Neural cell (in vitro differentiated cells): Measurements from ENCODE around the gene LRRIQ4. TPM values are rescaled to one million over a fixed set of nuclear protein-coding genes. Genes with fewer than 3 reads are reported as not detected.

Experiments used
- H2AFZ ChIP-seq: fragments of 200-600, 300-800 bp; sonication (generic), shearing (Covaris generic); 2 replicates; pipeline ENCODE4 v1.6.0; 2014; ENCODE audit warnings: low read depth, mild to moderate bottlenecking, antibody characterized with exemption, low read length, moderate library complexity
- H3F3A ChIP-seq: fragments of 200-600 bp; shearing (Covaris generic); 2 replicates; pipeline ENCODE4 v1.6.1; 2016; ENCODE audit warnings: mild to moderate bottlenecking, moderate library complexity, mixed read lengths, antibody characterized with exemption, low read length; ENCODE audit not compliant: insufficient read depth, poor library complexity, severe bottlenecking
- H3K27ac ChIP-seq: fragments of 200-600, 300-800 bp; sonication (generic), shearing (Covaris generic); 2 replicates; pipeline ENCODE4 v1.5.1; 2014; ENCODE audit warnings: mild to moderate bottlenecking, low read length, moderate library complexity
- H3K27me3 ChIP-seq: fragments of 300-800, 200-600 bp; sonication (generic), shearing (Covaris generic); 2 replicates; pipeline ENCODE4 v1.6.0; 2014; ENCODE audit warnings: mild to moderate bottlenecking, low read depth, low read length, moderate library complexity; ENCODE audit not compliant: insufficient read depth
- H3K36me3 ChIP-seq: fragments of 300-800, 200-600 bp; sonication (generic), shearing (Covaris generic); 2 replicates; pipeline ENCODE4 v1.5.1; 2014; ENCODE audit warnings: mild to moderate bottlenecking, antibody characterized with exemption, low read length, moderate library complexity; ENCODE audit not compliant: insufficient read depth
- H3K4me2 ChIP-seq: fragments of 300-800, 200-600 bp; sonication (generic), shearing (Covaris generic); 2 replicates; pipeline ENCODE4 v1.6.0; 2014; ENCODE audit warnings: mild to moderate bottlenecking, low read length
- H3K4me3 ChIP-seq: fragments of 300-800, 200-600 bp; sonication (generic), shearing (Covaris generic); 2 replicates; pipeline ENCODE4 v1.5.1; 2014; ENCODE audit warnings: mild to moderate bottlenecking, low read length, moderate library complexity
- H3K79me2 ChIP-seq: fragments of 200-600 bp; shearing (Covaris generic); replicated peaks from 2 replicates; pipeline ENCODE4 v1.6.0; 2014; ENCODE audit warnings: mild to moderate bottlenecking, low read length, moderate library complexity; ENCODE audit not compliant: insufficient read depth
- H3K9ac ChIP-seq: fragments of 300-800, 200-600 bp; sonication (generic), shearing (Covaris generic); 2 replicates; pipeline ENCODE4 v1.6.1; 2016; ENCODE audit warnings: mild to moderate bottlenecking, low read length, mixed read lengths
- H3K9me2 ChIP-seq: fragments of 200-600 bp; shearing (Covaris generic); 2 replicates; pipeline ENCODE4 v1.6.1; 2016; ENCODE audit warnings: mild to moderate bottlenecking, low read length, mixed read lengths; ENCODE audit not compliant: insufficient read depth
- H3K9me3 ChIP-seq: fragments of 200-600, 300-800 bp; sonication (generic), shearing (Covaris generic); 2 replicates; pipeline ENCODE4 v1.6.1; 2016; ENCODE audit warnings: mild to moderate bottlenecking, mixed run types, low read length, moderate library complexity, mixed read lengths
- H4K20me1 ChIP-seq: fragments of 200-600 bp; shearing (Covaris generic); 2 replicates; pipeline ENCODE4 v1.6.1; 2016; ENCODE audit warnings: mild to moderate bottlenecking, mixed run types; ENCODE audit not compliant: insufficient read depth
- EP300 ChIP-seq: fragments of 450-650 bp; conservative IDR thresholded peaks from 2 replicates; pipeline ENCODE4 v1.6.1; 2014; ENCODE audit warnings: antibody characterized with exemption, mild to moderate bottlenecking, moderate library complexity; ENCODE audit not compliant: poor library complexity, severe bottlenecking
- EZH2 ChIP-seq: fragments of 200-600, 300-800 bp; shearing (Covaris generic), sonication (generic); IDR thresholded peaks from 2 replicates; pipeline ENCODE4 v1.6.1; 2014; ENCODE audit warnings: antibody characterized with exemption, low read length, borderline replicate concordance, mild to moderate bottlenecking; ENCODE audit not compliant: insufficient read depth, poor library complexity, severe bottlenecking
- MXI1 ChIP-seq: fragments of 450-650 bp; conservative IDR thresholded peaks from 2 replicates; pipeline ENCODE4 v1.6.1; 2014; ENCODE audit warnings: antibody characterized with exemption, mild to moderate bottlenecking; ENCODE audit not compliant: poor library complexity, severe bottlenecking
- POLR2AphosphoS5 ChIP-seq: IDR thresholded peaks from 2 replicates; pipeline ENCODE4 v1.6.1; 2012
- RAD21 ChIP-seq: fragments of 450-650 bp; conservative IDR thresholded peaks from 2 replicates; pipeline ENCODE4 v1.6.1; 2014; ENCODE audit warnings: antibody characterized with exemption, mild to moderate bottlenecking, moderate library complexity
- SMC3 ChIP-seq: fragments of 450-650 bp; conservative IDR thresholded peaks from 2 replicates; pipeline ENCODE4 v1.6.1; 2014; ENCODE audit warnings: antibody characterized with exemption, mild to moderate bottlenecking, moderate library complexity; ENCODE audit not compliant: poor library complexity
- TAF1 ChIP-seq: IDR thresholded peaks from 2 replicates; pipeline ENCODE4 v1.6.1; 2012; ENCODE audit warnings: low read depth
- polyA plus RNA-seq: library from polyadenylated mRNA; depleted of rRNA; stranded (reverse); fragments of >200 nt; gene quantifications from 2 replicates; pipeline ENCODE4 v1.2.3, GENCODE V29; 2014
- TF ChIP-seq, protein P1 (sequence below): IDR thresholded peaks from 2 replicates; pipeline ENCODE4 v1.6.1; 2012; ENCODE audit warnings: borderline replicate concordance
- TF ChIP-seq, protein P2 (sequence below): fragments of 450-650 bp; IDR thresholded peaks from 2 replicates; pipeline ENCODE4 v1.5.1; 2014; ENCODE audit warnings: antibody characterized with exemption, mild to moderate bottlenecking, moderate library complexity; ENCODE audit not compliant: poor library complexity, severe bottlenecking

Gene LRRIQ4
- polyA plus RNA-seq, 1 donor from 2014 or later: not detected

DNA sequence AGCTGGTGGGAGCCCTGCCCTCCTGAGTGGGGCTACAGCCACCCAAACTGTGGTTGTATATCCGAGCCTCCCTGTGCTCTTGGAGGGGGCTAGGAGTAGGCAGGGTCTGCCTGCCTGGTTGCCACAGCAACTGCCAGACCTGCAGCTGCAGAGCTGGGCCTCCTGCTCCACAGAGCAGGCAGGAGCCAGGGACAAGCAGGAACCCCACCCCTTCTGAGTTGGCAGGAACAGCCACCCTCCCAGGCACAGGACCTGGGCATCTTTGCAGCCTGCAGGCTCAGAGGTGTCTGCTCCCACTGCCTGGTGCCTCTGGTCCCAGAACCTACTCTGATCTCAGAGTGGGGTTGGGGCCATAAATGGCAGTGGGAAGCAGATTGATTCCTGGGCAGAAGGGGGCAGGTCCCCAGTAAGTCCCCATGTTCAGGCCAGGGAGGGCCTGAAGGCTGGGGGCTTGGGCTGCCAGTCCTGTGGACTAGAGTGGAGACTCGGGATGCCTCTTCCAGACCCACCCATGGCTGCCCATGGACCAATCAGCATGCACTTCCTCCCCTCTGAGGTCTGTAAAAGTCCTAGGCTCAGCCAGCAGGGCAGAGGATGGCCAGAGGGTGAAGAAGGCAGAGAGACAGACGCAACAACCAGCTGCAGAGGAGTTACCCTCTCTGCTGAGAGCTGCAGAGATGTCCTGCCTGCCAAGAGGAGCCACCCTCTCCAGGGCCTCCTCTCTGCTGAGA, 67.3 kb downstream of the LRRIQ4 start:
- no peak overlapping the region for H2AFZ ChIP-seq

DNA sequence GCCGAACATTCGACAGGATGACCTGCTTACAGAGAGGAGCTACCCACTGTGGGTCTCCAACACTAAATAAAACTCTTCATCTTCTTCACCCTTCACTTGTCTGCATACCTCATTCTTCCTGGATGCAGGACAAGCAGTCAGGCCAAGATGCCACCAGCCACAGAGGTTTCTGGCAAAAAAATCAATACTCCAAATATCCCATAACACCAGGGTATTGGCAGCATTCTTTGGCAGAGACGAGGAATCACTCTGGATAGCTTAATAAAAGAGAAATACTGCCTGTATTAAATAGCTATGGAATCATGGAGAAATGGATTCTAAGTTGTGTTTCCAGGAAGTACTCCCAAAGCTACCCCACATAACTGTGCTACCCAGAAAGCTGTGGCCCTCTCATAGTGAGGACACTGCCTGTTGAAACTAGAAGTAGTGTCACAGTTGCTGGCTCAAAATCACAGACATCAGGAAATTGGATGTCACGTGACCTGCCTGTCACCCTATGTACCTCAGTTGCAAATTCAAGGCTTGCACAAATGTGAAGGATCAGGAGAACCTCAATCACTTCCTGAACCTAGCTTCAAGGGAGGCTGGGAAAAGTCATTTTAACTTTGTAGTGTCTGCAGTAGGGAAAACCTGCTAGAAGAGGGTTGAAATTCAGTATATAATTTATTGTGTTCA, 68.0 kb downstream of the LRRIQ4 start:
- Histone ChIP-seq H3K9ac (no peak overlapping the region), H4K20me1 (no peaks in the 10 kb centered on the region), H3K9me2 (no peaks in the 10 kb centered on the region), H3K4me2 (no peak overlapping the region), H3K9me3 (no peaks in the 10 kb centered on the region), H3K4me3 (no peak overlapping the region), H3F3A (no peaks in the 10 kb centered on the region), H3K27me3 (no peaks in the 10 kb centered on the region), H3K27ac (no peak overlapping the region), H3K79me2 (no peaks in the 10 kb centered on the region), H2AFZ (no peak overlapping the region), H3K36me3 (no peaks in the 10 kb centered on the region)
- TF ChIP-seq MXI1 (no peak), SMC3 (no peak), EZH2 (no peak)
- TF ChIP-seq, protein P1, sequence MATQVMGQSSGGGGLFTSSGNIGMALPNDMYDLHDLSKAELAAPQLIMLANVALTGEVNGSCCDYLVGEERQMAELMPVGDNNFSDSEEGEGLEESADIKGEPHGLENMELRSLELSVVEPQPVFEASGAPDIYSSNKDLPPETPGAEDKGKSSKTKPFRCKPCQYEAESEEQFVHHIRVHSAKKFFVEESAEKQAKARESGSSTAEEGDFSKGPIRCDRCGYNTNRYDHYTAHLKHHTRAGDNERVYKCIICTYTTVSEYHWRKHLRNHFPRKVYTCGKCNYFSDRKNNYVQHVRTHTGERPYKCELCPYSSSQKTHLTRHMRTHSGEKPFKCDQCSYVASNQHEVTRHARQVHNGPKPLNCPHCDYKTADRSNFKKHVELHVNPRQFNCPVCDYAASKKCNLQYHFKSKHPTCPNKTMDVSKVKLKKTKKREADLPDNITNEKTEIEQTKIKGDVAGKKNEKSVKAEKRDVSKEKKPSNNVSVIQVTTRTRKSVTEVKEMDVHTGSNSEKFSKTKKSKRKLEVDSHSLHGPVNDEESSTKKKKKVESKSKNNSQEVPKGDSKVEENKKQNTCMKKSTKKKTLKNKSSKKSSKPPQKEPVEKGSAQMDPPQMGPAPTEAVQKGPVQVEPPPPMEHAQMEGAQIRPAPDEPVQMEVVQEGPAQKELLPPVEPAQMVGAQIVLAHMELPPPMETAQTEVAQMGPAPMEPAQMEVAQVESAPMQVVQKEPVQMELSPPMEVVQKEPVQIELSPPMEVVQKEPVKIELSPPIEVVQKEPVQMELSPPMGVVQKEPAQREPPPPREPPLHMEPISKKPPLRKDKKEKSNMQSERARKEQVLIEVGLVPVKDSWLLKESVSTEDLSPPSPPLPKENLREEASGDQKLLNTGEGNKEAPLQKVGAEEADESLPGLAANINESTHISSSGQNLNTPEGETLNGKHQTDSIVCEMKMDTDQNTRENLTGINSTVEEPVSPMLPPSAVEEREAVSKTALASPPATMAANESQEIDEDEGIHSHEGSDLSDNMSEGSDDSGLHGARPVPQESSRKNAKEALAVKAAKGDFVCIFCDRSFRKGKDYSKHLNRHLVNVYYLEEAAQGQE: no peak

More for the DNA sequence above, 67.3 kb downstream of the LRRIQ4 start:
- Histone ChIP-seq H3K36me3 (no peaks in the 10 kb centered on the region), H3K9ac (no peak overlapping the region), H3K79me2 (no peaks in the 10 kb centered on the region), H3K4me2 (no peak overlapping the region), H3F3A (no peaks in the 10 kb centered on the region), H3K9me3 (no peaks in the 10 kb centered on the region), H3K27ac (no peak overlapping the region), H3K27me3 (no peaks in the 10 kb centered on the region), H3K9me2 (no peaks in the 10 kb centered on the region), H3K4me3 (no peak overlapping the region), H4K20me1 (no peaks in the 10 kb centered on the region)
- TF ChIP-seq, protein P2, sequence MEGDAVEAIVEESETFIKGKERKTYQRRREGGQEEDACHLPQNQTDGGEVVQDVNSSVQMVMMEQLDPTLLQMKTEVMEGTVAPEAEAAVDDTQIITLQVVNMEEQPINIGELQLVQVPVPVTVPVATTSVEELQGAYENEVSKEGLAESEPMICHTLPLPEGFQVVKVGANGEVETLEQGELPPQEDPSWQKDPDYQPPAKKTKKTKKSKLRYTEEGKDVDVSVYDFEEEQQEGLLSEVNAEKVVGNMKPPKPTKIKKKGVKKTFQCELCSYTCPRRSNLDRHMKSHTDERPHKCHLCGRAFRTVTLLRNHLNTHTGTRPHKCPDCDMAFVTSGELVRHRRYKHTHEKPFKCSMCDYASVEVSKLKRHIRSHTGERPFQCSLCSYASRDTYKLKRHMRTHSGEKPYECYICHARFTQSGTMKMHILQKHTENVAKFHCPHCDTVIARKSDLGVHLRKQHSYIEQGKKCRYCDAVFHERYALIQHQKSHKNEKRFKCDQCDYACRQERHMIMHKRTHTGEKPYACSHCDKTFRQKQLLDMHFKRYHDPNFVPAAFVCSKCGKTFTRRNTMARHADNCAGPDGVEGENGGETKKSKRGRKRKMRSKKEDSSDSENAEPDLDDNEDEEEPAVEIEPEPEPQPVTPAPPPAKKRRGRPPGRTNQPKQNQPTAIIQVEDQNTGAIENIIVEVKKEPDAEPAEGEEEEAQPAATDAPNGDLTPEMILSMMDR: no peak
- TF ChIP-seq SMC3: no peak
- TF ChIP-seq, protein P1: no peak
- TF ChIP-seq RAD21: no peak
- TF ChIP-seq MXI1: no peak
- no peak for TF ChIP-seq POLR2AphosphoS5
- TF ChIP-seq TAF1: no peak
- TF ChIP-seq EP300: no peak
- no peak for TF ChIP-seq EZH2
